HG03135 (cell line): ENCODE results near the gene C8B.

ENCODE experiments used
- ATAC-seq: cut with Tn5 transposase; IDR thresholded peaks from one replicate; pipeline ENCODE4 v1.9.1; 2021; ENCODE audit warnings: mild to moderate bottlenecking, moderate library complexity; ENCODE audit not compliant: unreplicated experiment

Gene C8B

GRCh38 chr1:56905667-56906066, 60.1 kb downstream of the C8B start:
- no peak for ATAC-seq

GRCh38 chr1:56904663-56905397, 61.0 kb downstream of the C8B start:
- ATAC-seq: no peak

- ATAC-seq: no peak
Measured at GRCh38 chr1:56903778-56904177, 62.0 kb downstream of the C8B start.

GRCh38 chr1:56901716-56902115, 64.1 kb downstream of the C8B start:
- ATAC-seq: no peak

GRCh38 chr1:56898879-56899278, 66.9 kb downstream of the C8B start:
- ATAC-seq: no peak

GRCh38 chr1:56898005-56898373, 67.8 kb downstream of the C8B start:
- ATAC-seq: no peak

GRCh38 chr1:56897150-56898004, 68.4 kb downstream of the C8B start:
- no peak for ATAC-seq

GRCh38 chr1:56894014-56894413, 71.8 kb downstream of the C8B start:
- no peak for ATAC-seq

GRCh38 chr1:56890229-56890628, 75.6 kb downstream of the C8B start:
- ATAC-seq: no peak

- no peak for ATAC-seq
Measured at GRCh38 chr1:56881417-56881816, 84.4 kb downstream of the C8B start.

- no peak for ATAC-seq
Measured at GRCh38 chr1:56880774-56881173, 85.0 kb downstream of the C8B start.
